ENCODE measurements around the gene RPAIN.

DNA sequence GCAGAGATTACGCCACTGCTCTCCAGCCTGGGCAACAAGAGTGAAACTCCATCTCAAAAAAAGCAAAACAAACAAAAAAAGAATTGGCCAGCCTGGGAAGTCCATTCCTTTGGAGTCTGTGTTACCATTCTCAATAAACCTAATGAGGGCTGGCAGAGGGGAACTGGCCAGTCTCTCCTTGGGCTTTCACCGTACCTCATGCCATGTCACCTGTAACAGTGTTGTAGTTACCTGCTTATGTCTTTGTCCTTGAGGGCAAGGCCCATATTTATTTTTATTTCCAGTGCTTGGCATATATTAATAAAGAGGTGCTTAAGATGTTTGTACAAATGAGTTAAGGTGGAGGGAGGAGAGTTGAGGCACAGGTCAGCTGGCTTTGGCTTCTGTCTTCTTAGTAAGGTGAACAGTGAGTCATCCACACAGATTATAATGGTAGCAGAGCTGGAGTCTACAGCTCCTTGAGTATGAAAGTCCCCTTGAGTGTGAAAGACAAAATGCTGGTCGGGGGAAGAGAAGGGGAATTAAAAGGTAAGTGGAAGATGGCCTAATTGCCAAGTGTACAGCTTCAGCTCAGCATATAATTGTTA is 10.5 kb downstream of the RPAIN start:
- TF ChIP-seq, protein P1, sequence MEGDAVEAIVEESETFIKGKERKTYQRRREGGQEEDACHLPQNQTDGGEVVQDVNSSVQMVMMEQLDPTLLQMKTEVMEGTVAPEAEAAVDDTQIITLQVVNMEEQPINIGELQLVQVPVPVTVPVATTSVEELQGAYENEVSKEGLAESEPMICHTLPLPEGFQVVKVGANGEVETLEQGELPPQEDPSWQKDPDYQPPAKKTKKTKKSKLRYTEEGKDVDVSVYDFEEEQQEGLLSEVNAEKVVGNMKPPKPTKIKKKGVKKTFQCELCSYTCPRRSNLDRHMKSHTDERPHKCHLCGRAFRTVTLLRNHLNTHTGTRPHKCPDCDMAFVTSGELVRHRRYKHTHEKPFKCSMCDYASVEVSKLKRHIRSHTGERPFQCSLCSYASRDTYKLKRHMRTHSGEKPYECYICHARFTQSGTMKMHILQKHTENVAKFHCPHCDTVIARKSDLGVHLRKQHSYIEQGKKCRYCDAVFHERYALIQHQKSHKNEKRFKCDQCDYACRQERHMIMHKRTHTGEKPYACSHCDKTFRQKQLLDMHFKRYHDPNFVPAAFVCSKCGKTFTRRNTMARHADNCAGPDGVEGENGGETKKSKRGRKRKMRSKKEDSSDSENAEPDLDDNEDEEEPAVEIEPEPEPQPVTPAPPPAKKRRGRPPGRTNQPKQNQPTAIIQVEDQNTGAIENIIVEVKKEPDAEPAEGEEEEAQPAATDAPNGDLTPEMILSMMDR (IDR thresholded peaks at IDR 0.05), result no peak
- TF ChIP-seq POLR2A (IDR thresholded peaks at IDR 0.05), result no peak

All from ovary (tissue), 3 donors.